Measurements from ENCODE around the gene MOB3A.
"Not testable (repeated sequence)": the region's sequence is repeated elsewhere in the genome, so short reads cannot be mapped to it uniquely, and the experiment has no call there.

The MOB3A gene

GRCh38 chr19:2108251-2109016 is 12.3 kb upstream of the MOB3A start:
- DNase-seq, result no peak

- no peak for DNase-seq
Observed at GRCh38 chr19:2103045-2103707, 7.0 kb upstream of the MOB3A start.

- DNase-seq, result no peak
Observed at GRCh38 chr19:2101417-2102335, 5.5 kb upstream of the MOB3A start.

GRCh38 chr19:2100719-2101061 is 4.6 kb upstream of the MOB3A start:
- no peak for DNase-seq

GRCh38 chr19:2099937-2100718 is 4.0 kb upstream of the MOB3A start:
- DNase-seq, result no peak

- DNase-seq, result no peak
Observed at GRCh38 chr19:2099054-2099501, 3.0 kb upstream of the MOB3A start.

- DNase-seq, result no peak
Observed at GRCh38 chr19:2097886-2098327, 1.8 kb upstream of the MOB3A start.

- no peak for DNase-seq
Observed at GRCh38 chr19:2097203-2097885, 1.2 kb upstream of the MOB3A start.

- peak; percentile 98 for DNase-seq
Observed at GRCh38 chr19:2096480-2097202, 515 bp upstream of the MOB3A start, which contains the start of gene IZUMO4. Gene IZUMO4 (plus strand): TSS chr19:2096915. CDS start chr19:2096946, 31 bp downstream.

GRCh38 chr19:2091926-2092525 is 4.1 kb downstream of the MOB3A start:
- not testable (repeated sequence) for DNase-seq

GRCh38 chr19:2089727-2090053 is 6.4 kb downstream of the MOB3A start:
- DNase-seq, result no peak

GRCh38 chr19:2089001-2089711 is 7.0 kb downstream of the MOB3A start:
- no peak for DNase-seq

- no peak for DNase-seq
Observed at GRCh38 chr19:2087621-2088100, 8.5 kb downstream of the MOB3A start.

- peak; percentile 25 for DNase-seq
Observed at GRCh38 chr19:2086695-2087620, 9.2 kb downstream of the MOB3A start.

GRCh38 chr19:2084993-2085720 is 11.0 kb downstream of the MOB3A start:
- no peak for DNase-seq

- DNase-seq, result no peak
Observed at GRCh38 chr19:2083174-2083854, 12.8 kb downstream of the MOB3A start.

Data from kidney glomerular epithelial cell (primary cell).